ENCODE measurements around the gene BRD7.

The BRD7 gene

DNA sequence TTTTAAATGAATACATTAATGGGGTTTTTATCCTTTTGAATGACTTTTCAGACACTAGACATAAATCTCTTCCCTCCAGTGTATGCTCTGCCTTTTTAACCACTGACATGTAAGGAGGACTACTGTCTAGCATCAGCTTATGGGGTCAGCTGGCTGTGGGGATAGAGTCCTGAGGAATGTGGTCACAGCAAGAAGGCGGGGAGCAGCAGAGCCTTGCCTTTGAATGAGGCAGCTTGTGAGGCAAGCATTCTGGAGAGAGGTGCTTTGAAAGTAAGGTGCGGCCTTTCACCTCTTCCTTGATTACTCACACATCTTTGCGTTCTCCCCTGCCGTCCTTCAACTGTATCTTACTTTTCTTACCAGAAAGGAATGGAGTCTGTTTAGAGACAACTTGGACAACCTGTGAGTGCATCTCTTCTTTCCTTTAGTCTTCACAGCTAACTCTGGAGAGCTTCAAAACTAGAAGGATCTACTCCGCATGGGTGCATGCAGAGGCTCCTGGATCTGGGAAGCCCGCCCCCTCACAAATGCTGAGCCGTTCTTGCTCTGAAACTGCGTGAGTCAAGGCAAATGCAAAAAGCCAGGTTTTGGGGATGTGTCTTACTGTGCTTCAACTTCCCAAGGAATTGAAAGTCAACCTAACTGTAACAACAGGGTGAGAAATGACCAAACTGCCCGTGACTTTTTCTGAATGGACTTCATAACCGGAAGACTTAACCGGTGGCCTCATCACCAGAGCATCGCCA is 52.5 kb downstream of the BRD7 start:
- Mint-ChIP-seq H3K4me3 (no peak overlapping the region), H3K36me3 (ENCODE audit: low read depth) (peaks cover 100% of the 10 kb centered on the region), H3K27ac (peak overlapping the region; percentile 67), H3K4me1 (ENCODE audit: low read depth) (peaks cover 59% of the 10 kb centered on the region), H3K9me3 (no peaks in the 10 kb centered on the region), H3K27me3 (no peaks in the 10 kb centered on the region)
- intact Hi-C loops (cut with micrococcal nuclease): no loop called here

DNA sequence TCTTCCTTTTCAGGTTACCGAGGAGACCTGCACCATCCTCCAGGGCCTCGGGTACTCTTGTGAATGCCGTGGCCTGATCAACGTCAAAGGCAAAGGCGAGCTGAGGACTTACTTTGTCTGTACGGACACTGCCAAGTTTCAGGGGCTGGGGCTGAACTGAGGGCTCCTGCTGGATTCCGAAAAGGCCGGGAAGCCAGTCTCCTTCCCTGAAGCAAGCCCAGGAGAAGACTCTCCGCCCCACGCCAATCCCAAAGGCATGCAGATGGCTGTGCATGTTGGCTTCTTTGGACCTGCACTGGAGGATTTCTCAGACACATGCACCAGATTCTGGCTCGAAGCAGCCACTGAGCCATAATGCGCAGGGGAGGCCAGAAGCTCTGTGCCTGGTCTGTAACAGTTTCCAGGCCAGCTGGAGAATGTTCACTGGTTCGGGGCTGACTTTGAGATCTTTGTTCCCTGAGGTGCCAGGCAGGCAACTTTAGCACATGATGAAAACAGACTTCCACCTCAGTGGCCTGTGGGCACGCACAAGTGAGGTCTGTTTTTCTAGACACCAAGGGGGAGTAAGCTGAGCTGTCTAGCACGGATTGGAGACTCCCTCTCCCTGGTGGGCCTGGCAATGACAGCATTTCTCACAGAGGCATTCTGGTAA is 53.3 kb downstream of the BRD7 start:
- Mint-ChIP-seq H3K9me3 (no peaks in the 10 kb centered on the region), H3K27ac (peak overlapping the region; percentile 67), H3K4me3 (no peak overlapping the region), H3K27me3 (no peaks in the 10 kb centered on the region), H3K4me1 (ENCODE audit: low read depth) (peaks cover 67% of the 10 kb centered on the region), H3K36me3 (ENCODE audit: low read depth) (peaks cover 100% of the 10 kb centered on the region)
- intact Hi-C loops (cut with micrococcal nuclease): no loop called here

DNA sequence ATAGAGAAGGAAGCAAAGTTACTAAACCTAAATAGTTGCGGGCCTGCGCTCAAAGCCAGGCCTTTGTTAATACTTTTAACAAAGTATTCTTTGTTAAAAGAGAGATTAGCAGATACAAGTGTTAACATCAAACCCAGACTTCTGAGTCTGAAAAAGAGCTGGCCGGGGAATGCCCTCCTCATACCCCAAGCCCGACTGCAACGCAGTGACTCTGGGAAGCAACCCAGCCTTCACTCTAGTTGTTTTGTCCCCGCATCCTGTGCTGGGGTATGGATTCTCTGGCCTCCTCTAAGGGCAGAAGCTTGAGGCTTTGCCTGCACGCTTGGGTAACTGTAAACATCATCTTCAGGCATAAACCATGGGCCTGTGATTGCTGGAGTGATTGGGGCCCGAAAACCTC is 54.1 kb downstream of the BRD7 start:
- Mint-ChIP-seq H3K27me3 (no peaks in the 10 kb centered on the region), H3K4me1 (ENCODE audit: low read depth) (peaks cover 75% of the 10 kb centered on the region), H3K9me3 (no peaks in the 10 kb centered on the region), H3K27ac (peak overlapping the region; percentile 67), H3K4me3 (peak overlapping the region; percentile 30), H3K36me3 (ENCODE audit: low read depth) (peaks cover 100% of the 10 kb centered on the region)
- intact Hi-C loops (cut with micrococcal nuclease): loop anchor here (5.0 kb wide), 1 partner anchor 37 kb away; no protein-coding TSS in a partner anchor

DNA sequence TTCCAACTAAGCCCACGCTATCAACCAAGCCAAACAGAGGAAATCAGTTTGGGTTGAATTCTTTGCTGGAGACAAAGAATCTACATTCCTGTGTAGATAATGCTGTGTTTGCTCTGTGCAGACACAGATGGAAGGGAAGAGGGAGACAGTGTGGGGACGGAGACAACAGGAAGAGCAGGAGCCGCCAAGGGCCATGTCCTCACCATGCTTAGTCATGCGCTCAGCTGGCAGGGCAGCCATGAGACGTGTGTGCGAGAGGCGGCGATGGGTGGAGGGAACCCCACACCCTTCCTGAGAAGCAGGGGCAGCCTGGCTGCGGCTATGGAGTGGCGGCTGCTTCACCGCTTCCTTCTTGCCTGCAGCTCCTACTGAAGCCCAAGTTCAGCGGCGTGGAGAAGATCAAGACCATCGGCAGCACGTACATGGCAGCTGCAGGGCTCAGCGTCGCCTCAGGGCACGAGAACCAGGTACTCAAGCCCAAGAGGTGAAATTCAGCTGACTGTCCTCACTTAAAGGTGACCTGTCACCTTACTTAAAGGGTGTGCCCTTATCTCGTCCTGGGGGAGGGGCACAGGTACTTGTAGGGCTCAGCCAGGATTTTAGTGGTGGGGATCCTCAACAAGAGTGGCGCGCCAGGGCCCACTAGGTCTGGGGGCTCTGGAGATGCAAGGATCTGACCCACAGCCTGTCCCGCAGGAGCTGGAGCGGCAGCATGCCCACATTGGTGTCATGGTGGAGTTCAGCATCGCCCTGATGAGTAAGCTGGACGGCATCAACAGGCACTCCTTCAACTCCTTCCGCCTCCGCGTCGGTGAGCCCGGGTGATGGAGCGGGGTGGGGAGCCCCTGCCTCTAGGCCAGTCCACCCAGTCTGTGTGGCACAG is 55.0 kb downstream of the BRD7 start:
- peaks cover 83% of the 10 kb centered on the region for H3K4me1 Mint-ChIP-seq (ENCODE audit: low read depth)
- intact Hi-C loops (cut with micrococcal nuclease): loop anchor here (5.0 kb wide), 1 partner anchor 37 kb away; no protein-coding TSS in a partner anchor
- peaks cover 100% of the 10 kb centered on the region for H3K36me3 Mint-ChIP-seq (ENCODE audit: low read depth)
- no peaks in the 10 kb centered on the region for H3K27me3 Mint-ChIP-seq
- peak overlapping the region; percentile 67 for H3K27ac Mint-ChIP-seq
- H3K4me3 Mint-ChIP-seq: peak overlapping the region; percentile 69
- no peaks in the 10 kb centered on the region for H3K9me3 Mint-ChIP-seq

DNA sequence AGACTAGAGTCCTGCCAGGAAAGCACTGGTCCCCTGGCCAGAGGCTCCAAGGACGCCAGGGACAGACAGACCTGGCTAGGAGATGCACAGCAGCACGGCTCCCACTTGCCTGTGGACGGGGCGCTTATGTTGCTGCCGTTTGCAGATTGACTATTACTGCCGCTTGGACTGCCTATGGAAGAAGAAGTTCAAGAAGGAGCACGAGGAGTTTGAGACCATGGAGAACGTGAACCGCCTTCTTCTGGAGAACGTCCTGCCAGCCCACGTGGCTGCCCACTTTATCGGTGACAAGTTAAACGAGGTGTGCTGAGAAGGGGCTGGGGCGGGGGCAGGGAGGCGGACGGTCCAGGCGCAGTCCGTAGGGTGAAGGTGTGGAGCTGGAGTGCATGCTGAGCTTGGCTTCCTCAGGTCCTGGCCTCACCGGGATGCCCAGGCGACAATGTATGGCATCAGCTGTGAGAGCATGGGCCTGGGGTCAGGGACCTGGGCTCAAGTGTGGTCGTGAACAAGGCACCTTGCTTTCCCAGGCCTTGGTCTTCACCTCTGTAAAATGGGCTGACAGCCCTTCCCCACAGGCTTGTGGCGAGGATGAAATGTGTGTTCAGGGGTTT is 56.8 kb downstream of the BRD7 start:
- intact Hi-C loops (cut with micrococcal nuclease): loop anchor here (5.0 kb wide), 1 partner anchor 35 kb away; no protein-coding TSS in a partner anchor
- Mint-ChIP-seq H3K4me3 (no peak overlapping the region), H3K27me3 (no peaks in the 10 kb centered on the region), H3K36me3 (ENCODE audit: low read depth) (peaks cover 100% of the 10 kb centered on the region), H3K4me1 (ENCODE audit: low read depth) (peaks cover 93% of the 10 kb centered on the region), H3K9me3 (no peaks in the 10 kb centered on the region), H3K27ac (peak overlapping the region; percentile 67)

DNA sequence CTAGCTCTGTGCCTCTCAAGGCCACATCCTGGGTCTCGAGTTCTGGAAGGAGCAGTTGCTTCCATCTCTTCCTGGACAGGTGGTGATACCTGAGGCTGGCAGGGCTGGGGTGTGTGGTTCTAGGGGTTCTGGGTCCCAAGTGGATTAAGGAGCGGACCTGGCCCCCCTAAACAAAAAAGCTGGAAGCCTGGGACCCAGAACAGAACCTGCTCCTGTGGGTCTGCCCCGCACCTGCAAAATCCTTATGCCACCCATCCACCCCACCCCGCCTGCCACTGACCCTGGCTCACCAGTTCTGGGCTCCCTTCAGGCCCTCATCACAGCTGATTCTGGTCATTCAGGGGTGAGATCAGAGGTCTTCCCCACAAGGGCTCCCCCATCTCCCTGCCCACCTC is 57.7 kb downstream of the BRD7 start:
- H3K36me3 Mint-ChIP-seq (ENCODE audit: low read depth): peaks cover 100% of the 10 kb centered on the region
- peak overlapping the region; percentile 67 for H3K27ac Mint-ChIP-seq
- intact Hi-C loops (cut with micrococcal nuclease): loop anchor here (5.0 kb wide), 1 partner anchor 34 kb away; no protein-coding TSS in a partner anchor
- no peaks in the 10 kb centered on the region for H3K27me3 Mint-ChIP-seq
- H3K9me3 Mint-ChIP-seq: no peaks in the 10 kb centered on the region
- H3K4me1 Mint-ChIP-seq (ENCODE audit: low read depth): peaks cover 92% of the 10 kb centered on the region
- H3K4me3 Mint-ChIP-seq: no peak overlapping the region

DNA sequence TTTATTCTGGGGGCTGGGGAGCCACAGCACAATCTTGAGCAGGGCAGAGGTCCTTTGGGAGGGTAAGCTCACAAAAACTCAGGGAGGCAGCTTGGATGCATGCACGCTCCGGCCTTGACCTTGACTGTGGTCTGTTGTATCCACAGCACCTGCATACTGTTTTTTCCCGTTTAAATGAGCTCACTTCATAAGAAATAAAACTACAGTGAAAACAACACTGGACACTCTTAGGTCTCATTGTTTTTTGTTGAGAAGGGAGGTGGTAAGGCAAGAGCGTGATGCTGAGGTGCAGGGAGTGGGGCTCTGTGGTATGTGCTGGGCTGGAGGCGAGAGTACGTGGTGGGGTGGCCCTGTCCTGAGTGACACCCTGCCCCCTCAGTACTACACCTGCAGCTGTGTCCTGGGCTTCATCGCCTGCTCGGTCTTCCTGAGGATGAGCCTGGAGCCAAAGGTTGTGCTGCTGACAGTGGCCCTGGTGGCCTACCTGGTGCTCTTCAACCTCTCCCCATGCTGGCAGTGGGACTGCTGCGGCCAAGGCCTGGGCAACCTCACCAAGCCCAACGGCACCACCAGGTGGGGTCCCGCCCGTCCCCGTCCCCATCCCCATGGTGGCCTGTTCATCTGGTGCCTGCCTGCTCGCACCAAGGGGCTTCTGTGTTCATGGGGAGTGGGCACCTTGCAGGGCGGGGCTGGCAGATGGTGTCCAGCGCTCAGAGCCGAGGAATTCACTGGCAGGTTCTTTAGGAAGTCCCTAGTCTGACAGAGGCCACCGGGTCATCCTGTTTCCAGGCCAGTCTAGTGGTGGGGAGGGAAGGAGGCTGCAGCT is 58.3 kb downstream of the BRD7 start:
- no peaks in the 10 kb centered on the region for H3K9me3 Mint-ChIP-seq
- H3K27me3 Mint-ChIP-seq: no peaks in the 10 kb centered on the region
- peaks cover 85% of the 10 kb centered on the region for H3K4me1 Mint-ChIP-seq (ENCODE audit: low read depth)
- peak overlapping the region; percentile 67 for H3K27ac Mint-ChIP-seq
- H3K36me3 Mint-ChIP-seq (ENCODE audit: low read depth): peaks cover 100% of the 10 kb centered on the region
- intact Hi-C loops (cut with micrococcal nuclease): loop anchor here (5.0 kb wide), 1 partner anchor 33 kb away; no protein-coding TSS in a partner anchor
- no peak overlapping the region for H3K4me3 Mint-ChIP-seq

DNA sequence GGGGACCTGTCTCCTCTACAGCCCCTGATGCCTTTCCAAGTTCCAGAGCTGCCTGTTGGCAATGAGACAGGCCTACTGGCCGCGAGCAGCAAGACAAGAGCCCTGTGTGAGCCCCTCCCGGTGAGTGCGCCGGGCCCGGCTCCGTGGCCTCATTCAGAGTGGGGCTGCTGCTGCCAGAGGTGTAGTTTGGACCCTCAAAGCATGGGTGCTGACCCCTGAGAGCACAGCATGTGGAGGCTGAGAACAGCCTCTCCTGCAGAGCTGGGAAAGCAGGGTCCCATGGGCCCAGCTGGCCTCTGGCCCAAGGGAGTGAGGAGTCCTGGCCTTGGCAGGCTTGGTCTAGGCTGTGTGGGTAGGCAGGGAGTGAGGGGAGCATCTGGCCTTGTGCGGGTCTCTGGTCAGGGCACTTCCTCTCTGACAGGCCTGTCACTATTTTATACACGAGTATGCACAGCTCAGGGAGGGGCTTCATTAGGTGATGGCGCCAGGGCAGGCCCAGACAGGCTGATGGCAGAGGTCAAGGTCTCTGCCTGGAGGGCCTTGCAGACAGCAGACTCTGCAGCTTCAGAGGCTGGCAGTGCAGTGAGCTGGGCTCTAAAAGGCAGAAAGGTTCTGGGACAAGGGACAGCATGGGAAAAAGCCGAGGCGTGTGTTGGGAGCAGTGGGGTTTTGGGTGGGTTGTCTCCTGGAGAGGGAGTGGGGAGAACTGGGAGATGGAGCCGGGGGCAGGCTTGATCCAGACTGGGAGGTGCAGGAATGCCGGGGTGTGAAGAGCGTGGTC is 59.1 kb downstream of the BRD7 start:
- H3K4me1 Mint-ChIP-seq (ENCODE audit: low read depth): peaks cover 81% of the 10 kb centered on the region
- peaks cover 100% of the 10 kb centered on the region for H3K36me3 Mint-ChIP-seq (ENCODE audit: low read depth)
- intact Hi-C loops (cut with micrococcal nuclease): loop anchor here (5.0 kb wide), 1 partner anchor 32 kb away; no protein-coding TSS in a partner anchor
- H3K27ac Mint-ChIP-seq: peak overlapping the region; percentile 67
- H3K9me3 Mint-ChIP-seq: no peaks in the 10 kb centered on the region
- no peak overlapping the region for H3K4me3 Mint-ChIP-seq
- no peaks in the 10 kb centered on the region for H3K27me3 Mint-ChIP-seq

DNA sequence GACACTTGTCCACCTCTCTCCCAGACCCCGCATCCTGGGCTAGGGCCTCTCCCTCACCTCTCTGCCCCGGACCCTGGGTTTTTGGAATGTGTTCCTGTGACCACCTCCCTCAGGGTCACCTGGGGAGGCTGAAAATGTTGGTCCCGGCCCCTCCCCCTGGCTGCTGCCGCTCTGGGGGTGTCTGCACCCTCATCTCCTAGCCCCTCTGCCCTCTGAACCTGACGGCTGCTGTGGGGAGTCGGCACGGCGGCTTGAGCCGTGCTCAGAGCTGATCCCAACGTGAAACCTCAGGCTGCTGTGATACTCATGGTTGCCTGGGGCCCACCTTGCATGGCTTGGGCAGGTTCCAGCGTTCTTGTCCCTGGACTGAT is 59.6 kb downstream of the BRD7 start:
- H3K9me3 Mint-ChIP-seq: no peaks in the 10 kb centered on the region
- intact Hi-C loops (cut with micrococcal nuclease): no loop called here
- H3K27me3 Mint-ChIP-seq: no peaks in the 10 kb centered on the region
- H3K27ac Mint-ChIP-seq: peak overlapping the region; percentile 67
- peaks cover 100% of the 10 kb centered on the region for H3K36me3 Mint-ChIP-seq (ENCODE audit: low read depth)
- peaks cover 76% of the 10 kb centered on the region for H3K4me1 Mint-ChIP-seq (ENCODE audit: low read depth)
- H3K4me3 Mint-ChIP-seq: no peak overlapping the region

DNA sequence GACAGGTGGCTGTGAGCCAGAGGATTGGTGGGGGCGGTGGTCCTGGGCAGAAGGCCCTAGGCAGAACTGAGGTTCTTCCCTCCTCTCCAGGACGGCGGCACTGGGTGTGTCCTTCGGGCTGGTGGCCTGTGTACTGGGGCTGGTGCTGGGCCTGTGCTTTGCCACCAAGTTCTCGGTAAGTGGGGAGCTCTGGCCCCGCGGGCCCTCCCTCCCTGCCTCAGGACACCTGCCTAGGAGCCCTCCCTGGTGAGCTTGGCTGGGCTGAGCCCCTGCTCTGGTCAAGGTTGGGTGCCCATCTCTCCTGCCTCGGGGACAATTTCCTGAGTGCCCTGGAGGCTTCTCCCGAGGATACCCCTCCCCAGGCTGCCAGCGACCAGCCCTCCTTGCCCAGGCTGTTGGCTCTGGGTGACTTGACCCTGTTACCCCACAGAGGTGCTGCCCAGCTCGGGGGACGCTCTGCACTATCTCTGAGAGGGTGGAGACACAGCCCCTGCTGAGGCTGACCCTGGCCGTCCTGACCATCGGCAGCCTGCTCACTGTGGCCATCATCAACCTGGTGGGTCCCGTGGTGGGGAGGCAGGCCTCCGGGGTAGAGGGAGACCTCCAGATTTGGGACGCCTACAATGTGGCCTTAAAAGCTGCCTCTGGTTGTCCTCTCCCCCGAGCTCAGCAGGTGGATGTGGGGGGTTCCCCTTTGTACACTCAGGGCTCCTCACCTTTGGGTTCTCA is 60.4 kb downstream of the BRD7 start:
- intact Hi-C loops (cut with micrococcal nuclease): no loop called here
- Mint-ChIP-seq H3K4me1 (ENCODE audit: low read depth) (peaks cover 69% of the 10 kb centered on the region), H3K36me3 (ENCODE audit: low read depth) (peaks cover 100% of the 10 kb centered on the region), H3K4me3 (no peak overlapping the region), H3K27ac (peak overlapping the region; percentile 67), H3K9me3 (no peaks in the 10 kb centered on the region), H3K27me3 (no peaks in the 10 kb centered on the region)

DNA sequence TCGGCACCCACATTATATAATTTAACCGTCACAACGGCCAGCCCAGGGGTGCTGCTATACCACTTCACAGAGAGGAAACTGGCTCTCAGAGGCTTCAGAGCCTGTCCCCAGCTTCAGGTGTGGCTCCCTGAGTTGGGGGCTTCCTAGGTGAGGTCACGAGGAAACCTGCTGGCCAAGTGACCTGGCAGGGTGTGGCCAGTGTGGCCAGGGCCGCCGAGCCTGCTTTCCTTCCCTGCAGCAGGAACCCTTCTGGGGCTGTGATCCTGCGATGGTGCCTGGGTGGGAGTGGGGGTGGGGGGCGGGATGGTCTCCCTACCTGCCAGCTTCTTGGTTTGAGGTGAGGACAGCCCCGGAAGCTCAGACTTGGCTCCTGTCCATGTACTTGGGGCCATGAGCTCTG is 62.5 kb downstream of the BRD7 start:
- Mint-ChIP-seq H3K4me1 (ENCODE audit: low read depth) (peaks cover 52% of the 10 kb centered on the region), H3K27ac (peak overlapping the region; percentile 70), H3K4me3 (no peak overlapping the region), H3K36me3 (ENCODE audit: low read depth) (peaks cover 100% of the 10 kb centered on the region), H3K27me3 (no peaks in the 10 kb centered on the region), H3K9me3 (no peaks in the 10 kb centered on the region)
- intact Hi-C loops (cut with micrococcal nuclease): no loop called here
